GM12864 (cell line): ENCODE measurements around the gene ATG4B.

Source experiments
- DNase-seq: peaks from one replicate; pipeline ENCODE4 v3.0.0-alpha.2; 2011; ENCODE audit warnings: low read depth
- H3K4me3 ChIP-seq: 2 replicates; pipeline ENCODE4 v1.5.1; 2011; ENCODE audit warnings: mild to moderate bottlenecking, low read depth, low read length, control low read depth
- CTCF ChIP-seq: IDR thresholded peaks from 2 replicates; pipeline ENCODE4 v1.5.1; 2011; ENCODE audit warnings: low read depth, mild to moderate bottlenecking, moderate library complexity, low read length, control low read depth, inconsistent platforms; ENCODE audit errors: missing control alignments

ATG4B gene

DNA sequence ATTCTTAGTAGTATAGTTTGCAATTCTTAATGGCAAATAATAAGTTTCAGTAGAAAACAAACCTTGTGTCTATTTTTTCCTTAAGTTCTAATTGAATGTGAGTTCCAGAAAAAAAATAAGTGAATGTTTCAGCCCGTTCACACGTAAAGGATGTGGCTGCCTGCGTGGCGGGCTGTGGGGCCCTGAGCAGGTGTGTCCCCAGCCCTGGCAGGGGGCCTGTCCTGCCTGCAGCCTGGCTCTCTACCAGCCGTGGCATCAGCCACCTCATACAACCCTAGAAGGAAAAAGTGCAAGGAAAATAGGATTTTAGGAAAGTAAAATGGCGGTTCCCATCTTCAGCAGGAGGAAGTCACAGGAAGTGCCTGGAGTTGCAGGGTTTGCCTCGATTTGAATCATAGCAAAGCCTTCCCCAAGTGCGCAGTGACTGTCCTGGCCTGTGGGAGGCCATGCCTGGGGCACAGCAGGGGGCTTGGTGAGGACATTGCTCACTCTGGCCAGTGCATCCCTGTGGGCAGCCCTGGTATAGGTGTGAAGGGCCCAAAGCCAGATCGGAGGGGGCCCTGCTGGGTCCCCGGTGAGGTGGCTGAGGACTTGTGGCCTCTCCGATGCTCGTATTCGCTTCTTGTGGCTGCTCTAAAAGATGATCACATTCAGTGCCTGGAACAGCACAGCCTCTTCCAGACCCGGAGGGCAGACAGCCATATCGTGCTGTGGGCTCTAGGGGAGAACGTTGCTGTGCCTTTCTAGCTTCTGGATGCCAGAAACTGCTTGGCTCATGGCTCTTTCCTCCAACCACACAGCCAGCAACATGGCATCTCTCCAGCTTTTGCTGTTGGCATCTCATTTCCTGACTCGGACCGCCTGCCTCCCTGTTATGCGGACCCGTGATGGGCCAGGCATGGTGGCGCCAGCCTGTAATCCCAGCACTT is 36.6 kb downstream of the ATG4B start:
- DNase-seq, result no peak
- TF ChIP-seq CTCF, result no peak
- no peak overlapping the region for H3K4me3 ChIP-seq

DNA sequence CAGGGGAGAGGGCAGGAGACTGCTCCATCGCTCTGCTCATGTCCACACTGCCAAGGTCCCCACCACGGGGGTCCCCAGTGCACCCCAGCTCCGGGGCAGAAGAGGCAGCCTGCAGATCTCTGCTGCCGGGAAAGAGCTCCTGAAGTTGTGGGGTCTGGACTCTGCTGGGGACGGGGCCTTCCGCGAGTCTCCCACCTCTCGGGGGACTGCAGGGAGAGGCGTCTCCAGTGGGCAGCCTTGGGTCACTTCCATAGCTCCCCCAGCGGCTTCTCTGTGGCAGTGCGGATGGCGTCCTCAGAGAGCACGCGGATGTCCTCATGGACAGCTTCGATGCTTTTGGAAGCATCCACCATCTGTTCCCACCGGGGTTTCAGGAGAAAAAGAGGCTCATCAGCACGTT is 38.4 kb downstream of the ATG4B start:
- TF ChIP-seq CTCF, result no peak
- DNase-seq, result no peak
- no peak overlapping the region for H3K4me3 ChIP-seq

DNA sequence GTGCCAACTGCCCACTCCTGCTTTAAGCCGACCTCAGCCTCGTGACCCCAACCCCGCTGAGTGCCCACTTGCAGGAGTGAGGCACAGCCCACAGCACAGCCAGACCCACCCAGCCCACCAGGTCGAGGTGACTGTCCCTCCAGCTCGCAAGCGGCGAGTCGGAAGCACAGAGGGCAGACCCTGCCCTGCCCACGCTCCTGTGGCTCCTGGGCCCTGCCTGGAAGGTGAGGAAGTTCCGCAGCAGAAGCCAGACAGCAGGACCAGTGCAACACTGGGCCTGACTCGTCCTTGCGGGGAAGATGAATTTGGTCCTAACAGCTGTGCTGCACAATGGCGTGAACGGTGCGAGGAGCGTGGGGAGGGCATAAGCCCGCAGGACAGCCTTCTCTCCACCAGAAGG is 39.2 kb downstream of the ATG4B start:
- no peak for TF ChIP-seq CTCF
- H3K4me3 ChIP-seq, result no peak overlapping the region
- DNase-seq, result no peak

DNA sequence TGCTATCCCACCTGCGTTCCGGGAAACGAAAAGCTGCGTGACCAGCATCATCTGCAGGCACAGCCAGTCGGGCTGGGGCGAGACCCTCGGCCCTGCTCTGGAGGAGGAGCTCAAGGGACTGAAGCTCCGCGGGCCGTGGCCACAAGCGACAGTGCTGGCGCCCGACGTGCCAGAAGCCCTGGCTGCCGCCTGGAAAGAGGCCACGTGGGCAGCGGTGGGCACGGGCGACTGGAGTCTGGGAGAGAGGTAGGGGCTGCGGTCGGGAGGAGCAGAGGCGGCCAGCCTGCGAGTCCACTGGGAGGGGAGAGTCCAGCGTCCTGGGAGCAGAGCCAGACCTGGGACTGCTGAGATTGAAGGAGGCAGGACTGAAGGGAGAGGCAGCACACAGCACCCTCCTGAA is 39.9 kb downstream of the ATG4B start:
- no peak for TF ChIP-seq CTCF

DNA sequence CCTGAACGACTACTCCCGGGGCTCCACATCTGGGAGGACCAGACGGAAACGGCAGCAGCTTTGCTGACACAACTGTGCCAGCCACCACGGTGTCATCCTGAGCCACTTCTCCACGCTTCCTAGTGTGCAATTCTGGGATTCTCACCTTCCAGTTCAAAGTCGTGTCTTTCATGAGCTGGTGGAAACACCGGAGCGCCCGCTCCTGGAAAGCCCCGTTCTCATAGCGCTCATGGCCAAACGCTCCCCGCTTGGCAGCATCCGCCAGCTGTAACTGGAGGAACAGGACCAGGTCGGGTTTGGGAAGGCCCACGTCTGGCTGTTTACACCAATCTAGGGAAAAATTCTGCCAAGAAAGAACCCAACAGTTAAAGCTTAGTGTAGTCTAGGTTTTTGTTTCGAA is 40.8 kb downstream of the ATG4B start:
- no peak for DNase-seq
- TF ChIP-seq CTCF, result no peak
- H3K4me3 ChIP-seq, result no peak overlapping the region

More for the DNA sequence above, 39.9 kb downstream of the ATG4B start:
- no peak for DNase-seq
- no peak overlapping the region for H3K4me3 ChIP-seq

DNA sequence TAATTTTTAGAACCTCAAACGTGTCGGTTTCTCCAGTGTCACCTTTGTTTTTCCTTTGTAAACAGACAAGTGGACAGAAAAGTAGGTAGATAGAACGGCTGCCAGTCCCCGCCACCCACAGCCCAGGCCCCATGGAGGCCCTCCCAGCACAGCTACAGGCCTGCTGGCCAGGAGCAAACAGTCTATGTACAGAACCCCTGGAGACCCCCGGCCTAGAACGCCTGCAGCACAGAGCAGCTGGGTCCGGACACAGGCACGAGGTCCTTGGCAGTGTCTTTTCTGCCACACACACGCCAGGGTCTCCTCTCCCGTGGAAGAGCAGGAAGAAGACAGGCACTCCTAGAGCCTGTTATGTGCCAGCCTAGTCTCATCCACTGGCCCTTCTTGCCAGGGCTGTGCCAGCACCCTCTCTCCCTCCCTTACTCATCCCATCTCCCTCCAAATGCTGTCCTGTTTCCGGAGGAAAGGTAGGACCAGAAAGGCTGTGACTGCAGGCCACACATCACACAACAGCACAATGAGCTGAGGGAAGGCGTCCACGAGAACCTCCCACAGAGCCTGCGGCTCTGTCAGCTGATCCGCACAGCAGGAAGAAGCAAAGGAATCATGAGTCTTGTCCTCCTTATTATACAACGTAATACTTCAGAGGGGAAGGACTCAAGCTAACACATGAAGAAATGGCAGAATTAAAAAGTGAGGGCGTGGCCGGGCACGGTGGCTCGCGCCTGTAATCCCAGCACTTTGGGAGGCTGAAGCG is 41.5 kb downstream of the ATG4B start:
- DNase-seq, result no peak
- no peak for TF ChIP-seq CTCF
- H3K4me3 ChIP-seq, result no peak overlapping the region
